ENCODE data around the gene HGS.
"Not testable (repeated sequence)": the region's sequence is repeated elsewhere in the genome, so short reads cannot be mapped to it uniquely, and the experiment has no call there.

HGS gene

DNA sequence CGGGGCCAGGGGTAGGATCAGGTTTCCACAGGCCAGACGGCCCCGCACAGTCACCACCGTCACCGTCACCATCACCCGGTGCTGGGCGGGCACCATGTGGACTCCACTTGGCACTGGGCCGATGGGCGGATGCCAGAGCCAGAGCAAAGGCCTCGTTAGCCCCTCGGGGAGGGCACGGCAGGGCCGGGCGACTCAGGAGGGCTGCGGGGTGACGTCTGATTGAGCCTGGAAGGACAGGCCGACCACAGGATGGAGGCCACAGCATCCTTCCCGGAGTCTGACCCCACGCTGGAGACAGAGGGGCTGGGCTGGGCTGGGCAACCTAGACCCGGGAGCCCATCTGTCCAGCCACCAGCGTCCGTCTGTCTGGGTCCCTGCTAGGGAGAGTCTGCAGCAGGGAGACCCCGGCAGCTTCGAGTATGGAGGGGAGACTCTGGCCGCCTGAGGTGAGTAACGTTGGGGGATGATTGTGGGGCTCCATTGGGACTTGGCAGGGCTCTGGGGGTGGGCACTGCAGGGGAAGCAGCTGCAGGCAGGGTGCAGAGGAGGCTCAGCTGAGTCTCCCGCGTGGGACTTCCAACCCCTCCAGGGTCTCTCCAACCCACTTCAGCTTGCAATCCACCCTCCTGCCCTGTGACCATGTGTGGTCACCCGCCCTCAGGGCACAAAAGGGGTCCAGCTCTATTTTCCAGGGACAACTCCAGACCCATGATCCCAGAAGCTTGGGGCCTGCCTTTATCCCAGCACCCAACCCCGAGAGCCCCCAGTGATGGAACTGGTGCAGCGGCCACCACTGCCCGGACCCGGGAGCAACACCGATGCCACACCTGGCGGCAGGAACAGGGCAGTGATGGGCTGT lies 50.8 kb downstream of the HGS start:
- DNase-seq (ENCODE audit: low read depth), result no peak
- H3K4me3 ChIP-seq (ENCODE audit: control insufficient read depth, low read depth, low read length), result no peak overlapping the region
- TF ChIP-seq, protein P1, sequence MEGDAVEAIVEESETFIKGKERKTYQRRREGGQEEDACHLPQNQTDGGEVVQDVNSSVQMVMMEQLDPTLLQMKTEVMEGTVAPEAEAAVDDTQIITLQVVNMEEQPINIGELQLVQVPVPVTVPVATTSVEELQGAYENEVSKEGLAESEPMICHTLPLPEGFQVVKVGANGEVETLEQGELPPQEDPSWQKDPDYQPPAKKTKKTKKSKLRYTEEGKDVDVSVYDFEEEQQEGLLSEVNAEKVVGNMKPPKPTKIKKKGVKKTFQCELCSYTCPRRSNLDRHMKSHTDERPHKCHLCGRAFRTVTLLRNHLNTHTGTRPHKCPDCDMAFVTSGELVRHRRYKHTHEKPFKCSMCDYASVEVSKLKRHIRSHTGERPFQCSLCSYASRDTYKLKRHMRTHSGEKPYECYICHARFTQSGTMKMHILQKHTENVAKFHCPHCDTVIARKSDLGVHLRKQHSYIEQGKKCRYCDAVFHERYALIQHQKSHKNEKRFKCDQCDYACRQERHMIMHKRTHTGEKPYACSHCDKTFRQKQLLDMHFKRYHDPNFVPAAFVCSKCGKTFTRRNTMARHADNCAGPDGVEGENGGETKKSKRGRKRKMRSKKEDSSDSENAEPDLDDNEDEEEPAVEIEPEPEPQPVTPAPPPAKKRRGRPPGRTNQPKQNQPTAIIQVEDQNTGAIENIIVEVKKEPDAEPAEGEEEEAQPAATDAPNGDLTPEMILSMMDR (IDR thresholded peaks at IDR 0.05; ENCODE audit: control insufficient read depth, insufficient read depth, low read depth, low read length, missing control alignments), result no peak

GRCh38 chr17:81735264-81736102 lies 51.7 kb downstream of the HGS start:
- TF ChIP-seq, protein P1 (IDR thresholded peaks at IDR 0.05; ENCODE audit: control insufficient read depth, insufficient read depth, low read depth, low read length, missing control alignments), result no peak
- no peak for DNase-seq (ENCODE audit: low read depth)
- peak overlapping the region; percentile 24 for H3K4me3 ChIP-seq (ENCODE audit: control insufficient read depth, low read depth, low read length)

- no peak for DNase-seq (ENCODE audit: low read depth)
- no peak overlapping the region for H3K4me3 ChIP-seq (ENCODE audit: control insufficient read depth, low read depth, low read length)
- TF ChIP-seq, protein P1 (IDR thresholded peaks at IDR 0.05; ENCODE audit: control insufficient read depth, insufficient read depth, low read depth, low read length, missing control alignments), result no peak
Observed at GRCh38 chr17:81737947-81738800, 54.4 kb downstream of the HGS start.

DNA sequence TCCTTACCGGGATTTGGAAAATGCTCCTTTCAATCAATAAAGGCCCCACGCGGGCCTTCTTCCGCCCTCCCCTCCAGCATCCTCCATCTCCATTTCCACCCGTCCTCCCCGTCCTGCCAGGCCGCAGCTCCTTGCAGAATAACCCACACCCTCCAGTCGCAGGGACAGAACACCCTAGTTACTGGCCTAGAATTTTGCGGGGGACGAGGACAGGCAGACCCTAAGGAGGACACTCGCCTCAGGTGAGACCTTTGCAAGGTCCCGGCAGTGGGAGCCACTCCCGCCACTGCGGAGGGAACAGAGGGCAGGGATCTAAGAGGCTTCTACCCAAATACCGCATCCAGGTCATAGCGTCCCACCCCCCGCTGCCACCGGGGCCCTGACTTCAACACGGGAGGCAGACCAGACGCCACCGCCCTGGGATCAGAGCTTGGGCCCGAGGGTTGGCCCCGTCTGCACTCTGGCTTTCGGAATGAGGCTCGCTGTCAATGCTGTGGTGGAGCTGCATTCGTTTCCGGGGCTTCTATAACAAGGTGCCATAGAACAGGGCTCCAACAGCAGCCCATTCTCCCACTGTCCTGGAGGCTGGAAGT lies 55.1 kb downstream of the HGS start:
- no peak for DNase-seq (ENCODE audit: low read depth)
- no peak overlapping the region for H3K4me3 ChIP-seq (ENCODE audit: control insufficient read depth, low read depth, low read length)
- TF ChIP-seq, protein P1 (IDR thresholded peaks at IDR 0.05; ENCODE audit: control insufficient read depth, insufficient read depth, low read depth, low read length, missing control alignments), result no peak

DNA sequence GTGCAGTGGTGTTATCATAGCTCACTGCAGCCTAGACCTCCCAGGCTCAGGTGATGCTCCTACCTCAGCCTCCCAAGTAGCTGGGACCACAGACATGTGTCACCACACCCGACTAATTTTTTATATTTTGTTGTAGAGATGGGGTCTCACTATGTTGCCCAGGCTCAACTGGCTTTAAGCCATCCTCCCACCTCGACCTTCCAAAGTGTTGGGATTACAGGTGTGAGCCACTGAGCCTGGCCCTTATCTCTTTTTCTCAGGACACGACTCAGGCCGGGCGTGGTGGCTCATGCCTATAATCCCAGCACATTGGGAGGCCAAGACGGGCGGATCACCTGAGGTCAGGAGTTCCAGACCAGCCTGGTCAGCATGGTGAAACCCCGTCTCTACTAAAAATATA lies 55.8 kb downstream of the HGS start:
- not testable (repeated sequence) for DNase-seq (ENCODE audit: low read depth); H3K4me3 ChIP-seq (ENCODE audit: control insufficient read depth, low read depth, low read length)

DNA sequence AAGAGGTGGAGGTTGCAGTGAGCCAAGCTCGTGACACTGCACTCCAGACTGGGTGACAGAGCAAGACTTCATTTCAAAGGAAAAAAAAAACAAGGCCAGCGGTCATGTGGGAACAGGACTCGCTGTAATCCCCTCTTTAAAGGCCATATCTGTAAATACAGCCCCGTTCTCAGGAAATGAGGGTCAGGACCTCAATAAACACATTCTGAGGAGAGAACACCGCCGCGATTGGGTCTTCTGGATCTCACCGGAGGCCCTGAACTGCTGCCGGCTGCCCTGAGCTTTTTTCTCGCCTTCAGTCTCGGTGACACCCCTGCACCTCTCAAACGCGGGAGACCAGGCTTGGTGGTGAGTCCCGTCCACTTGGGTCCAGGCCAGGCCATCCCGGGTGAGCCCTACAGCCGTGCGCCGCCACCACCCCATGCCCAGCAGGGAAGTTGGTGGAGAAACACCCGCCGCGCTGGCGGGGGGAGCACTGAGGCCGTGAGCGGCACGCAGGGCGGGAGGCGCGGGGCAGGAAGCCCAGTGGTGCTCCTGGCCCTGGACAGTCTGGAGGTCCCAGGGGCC lies 56.7 kb downstream of the HGS start:
- DNase-seq (ENCODE audit: low read depth), result no peak
- TF ChIP-seq, protein P1 (IDR thresholded peaks at IDR 0.05; ENCODE audit: control insufficient read depth, insufficient read depth, low read depth, low read length, missing control alignments), result no peak
- no peak overlapping the region for H3K4me3 ChIP-seq (ENCODE audit: control insufficient read depth, low read depth, low read length)
